Stomach (tissue), 9 donors: ENCODE results near the gene PLD4. TPM values are rescaled to one million over a fixed set of nuclear protein-coding genes. Genes with fewer than 3 reads are reported as not detected.

Experiments
- DNase-seq, 2 donors: peaks; one replicate each; pipeline versions ENCODE4 v3.0.0 to v3.0.0-alpha.2; 2013 to 2019
- H3K27ac ChIP-seq, 5 donors: fragments of 200-600 bp in 4 of 5; sonication (generic) in 4 of 5; one replicate each; pipeline ENCODE4 v1.5.1; 2013 to 2019; ENCODE audit warnings: mild to moderate bottlenecking in 1 of 5, moderate library complexity in 1 of 5
- H3K27me3 ChIP-seq, 3 donors: fragments of 200-600 bp; sonication (generic); one replicate each; pipeline ENCODE4 v1.5.1; 2017 to 2019; ENCODE audit warnings: mixed run types in 1 of 3
- H3K36me3 ChIP-seq, 4 donors: fragments of 200-600 bp; sonication (generic); 1 replicate in 3 of 4; 2 replicates in 1 of 4; pipeline ENCODE4 v1.5.1; 2016 to 2019
- H3K4me1 ChIP-seq, 4 donors: fragments of 200-600 bp; sonication (generic); one replicate each; pipeline ENCODE4 v1.5.1; 2016 to 2019
- H3K4me3 ChIP-seq, 4 donors: fragments of 200-600 bp; sonication (generic) in 3 of 4; one replicate each; pipeline ENCODE4 v1.5.1; 2016 to 2019; ENCODE audit warnings: mild to moderate bottlenecking in 1 of 4
- H3K9me3 ChIP-seq, 4 donors: fragments of 200-600 bp; sonication (generic); one replicate each; pipeline ENCODE4 v1.5.1; 2016 to 2019
- EP300 ChIP-seq: sonication (generic); formaldehyde crosslinking; IDR thresholded peaks from one replicate; pipeline ENCODE4 v1.6.1; 2017; ENCODE audit warnings: antibody characterized with exemption
- POLR2A ChIP-seq, 4 donors: fragments of 450-650 bp; IDR thresholded peaks; one replicate each; pipeline ENCODE4 v1.6.1; 2016; ENCODE audit warnings: antibody characterized with exemption in 4 of 4, control low read depth in 2 of 4, mild to moderate bottlenecking in 1 of 4, moderate library complexity in 1 of 4
- POLR2AphosphoS5 ChIP-seq, 3 donors: sonication (generic); formaldehyde crosslinking; IDR thresholded peaks; one replicate each; pipeline ENCODE4 v1.6.1; 2016; ENCODE audit warnings: antibody characterized with exemption in 3 of 3
- WGBS, 5 donors: extraction: QIAGEN DNeasy Blood & Tissue Kit in 3 of 5; methylation state at CpG; one replicate each; pipeline versions ENCODE4 v1.1.5 to v1.1.7; 2013 to 2018; 5-methylcytosine and 5-hydroxymethylcytosine counted together
- intact Hi-C: fragments of 100-400 bp; cut with DNase I; formaldehyde crosslinking; loops from one replicate; pipeline ENCODE4 v1.15.1; 2023; ENCODE audit warnings: low total_unique reads
- polyA plus RNA-seq, 3 donors: library from polyadenylated mRNA; stranded (reverse); fragments of 200-250 nt; gene quantifications; one replicate each; pipeline ENCODE4 v1.2.3, GENCODE V29; 2013
- total RNA-seq, 5 donors: library from RNA; depleted of rRNA; stranded (reverse); fragments of >200 nt; gene quantifications; one replicate each; pipeline versions ENCODE4 v1.1.0 to v1.2.3, GENCODE V29; 2014 to 2016
- TF ChIP-seq, protein P1 (sequence below), 7 experiments: fragments of 450-650 bp in 4 of 7; fragments of 200-600 bp in 3 of 7; sonication (generic) in 3 of 7; IDR thresholded peaks; one replicate each; pipeline ENCODE4 v1.5.1; 2016 to 2019; ENCODE audit warnings: antibody characterized with exemption in 7 of 7, control low read depth in 2 of 7, mild to moderate bottlenecking in 1 of 7
- donor health status: healthy with polysubstance abuse.
- donor health status: Bipolar disorder and iron deficiency.
- donor health status: healthy.

The PLD4 gene
- total and polyA plus RNA-seq, 8 donors = 0.14 to 2.6 (median 1.2) TPM; not detected in 4

- Histone ChIP-seq H3K36me3 (peaks cover 0 to 14% (median 6%) of the 10 kb centered on the region in 4 donors), H3K9me3 (no peaks in the 10 kb centered on the region), H3K4me3 (no peak overlapping the region), H3K27ac (peak overlapping the region; percentile 1 to 64 (median 42)), H3K27me3 (no peaks in the 10 kb centered on the region), H3K4me1 (peaks cover 22 to 31% (median 28%) of the 10 kb centered on the region in 4 donors)
- TF ChIP-seq POLR2AphosphoS5 (IDR thresholded peaks at IDR 0.05) (no peak), EP300 (no peak), POLR2A (IDR thresholded peaks at IDR 0.05) (no peak)
- TF ChIP-seq, protein P1, sequence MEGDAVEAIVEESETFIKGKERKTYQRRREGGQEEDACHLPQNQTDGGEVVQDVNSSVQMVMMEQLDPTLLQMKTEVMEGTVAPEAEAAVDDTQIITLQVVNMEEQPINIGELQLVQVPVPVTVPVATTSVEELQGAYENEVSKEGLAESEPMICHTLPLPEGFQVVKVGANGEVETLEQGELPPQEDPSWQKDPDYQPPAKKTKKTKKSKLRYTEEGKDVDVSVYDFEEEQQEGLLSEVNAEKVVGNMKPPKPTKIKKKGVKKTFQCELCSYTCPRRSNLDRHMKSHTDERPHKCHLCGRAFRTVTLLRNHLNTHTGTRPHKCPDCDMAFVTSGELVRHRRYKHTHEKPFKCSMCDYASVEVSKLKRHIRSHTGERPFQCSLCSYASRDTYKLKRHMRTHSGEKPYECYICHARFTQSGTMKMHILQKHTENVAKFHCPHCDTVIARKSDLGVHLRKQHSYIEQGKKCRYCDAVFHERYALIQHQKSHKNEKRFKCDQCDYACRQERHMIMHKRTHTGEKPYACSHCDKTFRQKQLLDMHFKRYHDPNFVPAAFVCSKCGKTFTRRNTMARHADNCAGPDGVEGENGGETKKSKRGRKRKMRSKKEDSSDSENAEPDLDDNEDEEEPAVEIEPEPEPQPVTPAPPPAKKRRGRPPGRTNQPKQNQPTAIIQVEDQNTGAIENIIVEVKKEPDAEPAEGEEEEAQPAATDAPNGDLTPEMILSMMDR (IDR thresholded peaks at IDR 0.05) = no peak
- 27 to 53% (median 36%) methylated on average over 20 to 34 of the region's 34 CpGs for WGBS, 5 donors
- intact Hi-C loops = loop anchor here (10.0 kb wide), 1 partner anchor 149 kb away; no protein-coding TSS in a partner anchor
- peak; percentile 70 to 90 for DNase-seq
Observed at GRCh38 chr14:104895786-104896661, 28.7 kb upstream of the PLD4 start.

DNA sequence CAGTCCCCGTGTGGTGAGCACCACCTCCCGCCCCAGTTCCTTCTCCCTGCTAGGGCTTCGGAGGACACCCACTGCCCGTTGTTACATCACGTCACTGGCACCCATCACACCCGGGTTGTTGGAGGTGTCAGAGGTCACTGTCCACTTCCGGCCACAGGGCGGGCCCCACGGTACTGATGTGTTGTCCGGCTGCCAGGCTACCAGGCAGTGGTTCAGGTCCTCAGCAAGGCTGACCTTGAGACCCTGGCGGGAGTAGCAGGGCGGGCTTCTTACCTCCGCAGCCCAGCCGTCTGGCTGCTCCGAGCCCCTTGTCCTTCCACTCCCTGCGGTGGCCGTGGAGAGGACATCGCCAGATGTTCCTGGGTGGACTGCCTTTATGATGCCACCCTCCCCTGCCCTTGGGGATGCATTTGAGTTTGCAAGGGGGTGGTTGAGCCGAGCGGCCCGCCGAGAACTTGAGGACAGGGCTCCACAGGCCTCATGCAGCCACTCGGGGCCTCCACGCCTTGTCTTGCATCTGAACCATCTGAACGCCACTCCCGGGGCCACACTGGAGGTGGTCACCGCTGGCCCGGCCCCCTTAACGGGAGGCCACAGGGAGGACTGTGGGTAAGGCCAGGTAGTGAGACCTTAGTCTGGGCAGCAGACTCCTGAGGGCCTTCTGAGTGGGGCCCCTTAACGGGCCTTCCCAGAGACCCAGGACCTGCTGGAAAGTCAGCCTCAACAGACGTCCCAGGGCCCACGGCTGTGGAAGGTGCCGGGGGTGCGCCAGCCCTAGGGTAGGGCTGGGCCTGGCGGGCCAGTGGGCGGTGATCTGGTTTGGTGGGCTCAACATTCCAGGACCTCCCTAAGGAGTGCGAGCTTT is 27.1 kb upstream of the PLD4 start:
- Histone ChIP-seq H3K4me1 (peaks cover 22 to 31% (median 28%) of the 10 kb centered on the region in 4 donors), H3K4me3 (no peak overlapping the region), H3K27me3 (no peaks in the 10 kb centered on the region), H3K9me3 (no peaks in the 10 kb centered on the region), H3K36me3 (peaks cover 0 to 14% (median 6%) of the 10 kb centered on the region in 4 donors), H3K27ac (no peak overlapping the region)
- TF ChIP-seq POLR2A (IDR thresholded peaks at IDR 0.05) (no peak), EP300 (no peak), POLR2AphosphoS5 (IDR thresholded peaks at IDR 0.05) (no peak)
- TF ChIP-seq, protein P1 (IDR thresholded peaks at IDR 0.05) = no peak
- peak in 1 of 2 donors; percentile 15 for DNase-seq
- intact Hi-C loops = loop anchor here (10.0 kb wide), 1 partner anchor 147 kb away; no protein-coding TSS in a partner anchor
- 77 to 88% (median 82%) methylated on average over 28 to 37 of the region's 37 CpGs for WGBS, 5 donors

- no peak overlapping the region for H3K4me3 ChIP-seq
- DNase-seq = no peak
- no peaks in the 10 kb centered on the region for H3K9me3 ChIP-seq
- TF ChIP-seq, protein P1 (IDR thresholded peaks at IDR 0.05) = no peak
- no peak for TF ChIP-seq EP300
- TF ChIP-seq POLR2A (IDR thresholded peaks at IDR 0.05) = no peak
- no peak for TF ChIP-seq POLR2AphosphoS5 (IDR thresholded peaks at IDR 0.05)
- no peak overlapping the region for H3K27ac ChIP-seq
- H3K27me3 ChIP-seq = no peaks in the 10 kb centered on the region
- H3K4me1 ChIP-seq = peaks cover 22 to 31% (median 28%) of the 10 kb centered on the region in 4 donors
- intact Hi-C loops = loop anchor here (10.0 kb wide), 1 partner anchor 147 kb away; no protein-coding TSS in a partner anchor
- H3K36me3 ChIP-seq = peaks cover 0 to 14% (median 6%) of the 10 kb centered on the region in 4 donors
- WGBS, 5 donors = 80 to 96% (median 89%) methylated on average over 7 of the region's 7 CpGs
Observed at GRCh38 chr14:104898195-104898558, 26.5 kb upstream of the PLD4 start.
